Activated CD4-positive, alpha-beta T cell treated with anti-CD3 and anti-CD28 coated beads, Interleukin-2, amount 50 U/mL, for 16 hours (primary cell): ENCODE results near the gene CRKL.
"Not testable (repeated sequence)": the region's sequence is repeated elsewhere in the genome, so short reads cannot be mapped to it uniquely, and the experiment has no call there.

ENCODE experiments used
- DNase-seq: peaks from one replicate; pipeline ENCODE4 v3.0.0-alpha.2; 2020

Gene CRKL, protein sequence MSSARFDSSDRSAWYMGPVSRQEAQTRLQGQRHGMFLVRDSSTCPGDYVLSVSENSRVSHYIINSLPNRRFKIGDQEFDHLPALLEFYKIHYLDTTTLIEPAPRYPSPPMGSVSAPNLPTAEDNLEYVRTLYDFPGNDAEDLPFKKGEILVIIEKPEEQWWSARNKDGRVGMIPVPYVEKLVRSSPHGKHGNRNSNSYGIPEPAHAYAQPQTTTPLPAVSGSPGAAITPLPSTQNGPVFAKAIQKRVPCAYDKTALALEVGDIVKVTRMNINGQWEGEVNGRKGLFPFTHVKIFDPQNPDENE

GRCh38 chr22:20916916-20917810, at the start of gene CRKL:
TSS of gene CRKL (plus strand) at chr22:20917407. CDS start at chr22:20917935, 528 bp downstream.
- peak; percentile 98 for DNase-seq

GRCh38 chr22:20868025-20868962, 48.9 kb upstream of the CRKL start:
- DNase-seq, result no peak

DNA sequence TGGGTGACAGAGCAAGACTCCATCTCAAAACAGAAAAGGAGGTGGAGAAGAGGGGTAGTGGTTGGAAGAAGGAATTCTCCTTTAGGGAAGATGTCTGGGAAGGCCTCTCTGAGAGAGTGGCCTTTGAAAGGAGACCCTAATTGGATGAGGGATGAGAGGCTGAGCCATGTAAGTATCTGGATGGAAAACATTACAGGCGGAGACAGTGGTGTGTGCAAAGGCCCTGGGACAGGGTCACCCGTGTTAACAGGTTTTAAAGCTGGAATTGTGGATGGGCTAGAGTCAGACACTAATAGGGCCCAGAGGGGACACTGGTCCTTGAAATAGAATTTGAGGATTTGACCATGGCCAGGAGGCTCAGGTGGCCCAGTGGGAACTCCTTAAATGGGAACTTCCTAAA, 48.0 kb upstream of the CRKL start:
- DNase-seq, result no peak

GRCh38 chr22:20873214-20873613, 44.0 kb upstream of the CRKL start:
- no peak for DNase-seq

- DNase-seq, result no peak
Measured at GRCh38 chr22:20875296-20875695, 41.9 kb upstream of the CRKL start.

DNA sequence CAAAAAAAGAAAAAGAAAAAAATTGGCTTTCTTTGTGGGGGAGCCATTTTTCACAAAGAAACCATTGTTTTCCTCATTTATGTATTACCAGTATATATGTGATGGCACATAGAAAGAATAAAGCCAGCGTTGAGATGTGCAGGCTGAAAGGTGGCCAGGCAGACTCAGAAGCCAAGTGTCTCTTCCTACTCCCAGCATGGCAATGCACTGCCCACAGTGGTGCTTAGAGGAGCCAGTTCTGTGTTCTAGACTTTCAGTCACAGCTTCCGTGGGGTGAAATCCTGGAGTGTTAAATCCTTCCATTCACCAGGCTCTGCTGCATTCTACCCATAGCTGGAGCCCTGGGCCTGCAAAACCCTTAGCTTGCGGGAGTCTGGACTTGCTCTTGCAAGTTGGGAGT, 39.5 kb upstream of the CRKL start:
- no peak for DNase-seq

DNA sequence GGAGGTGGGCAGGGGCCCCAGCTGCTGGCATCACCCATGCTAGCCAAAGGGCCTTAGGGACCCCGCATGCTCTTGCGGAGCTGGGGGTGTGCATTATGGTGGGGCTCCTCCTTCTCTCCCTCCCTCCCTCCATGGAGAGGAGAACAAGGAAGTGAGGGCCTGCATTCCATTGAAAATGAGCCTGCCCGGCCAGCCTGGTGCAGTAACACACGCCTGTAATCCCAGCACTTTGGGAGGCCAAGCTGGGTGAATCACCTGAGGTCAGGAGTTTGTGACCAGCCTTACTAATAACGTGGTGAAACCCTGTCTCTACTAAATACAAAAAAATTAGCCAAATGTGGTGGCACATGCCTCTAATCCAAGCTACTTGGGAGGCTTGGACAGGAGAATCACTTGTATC, 36.0 kb upstream of the CRKL start:
- DNase-seq, result no peak

- no peak for DNase-seq
Measured at GRCh38 chr22:20881869-20882815, 35.1 kb upstream of the CRKL start.

- no peak for DNase-seq
Measured at GRCh38 chr22:20882855-20883254, 34.4 kb upstream of the CRKL start.

- DNase-seq, result no peak
Measured at GRCh38 chr22:20884454-20884853, 32.8 kb upstream of the CRKL start.

- DNase-seq, result no peak
Measured at GRCh38 chr22:20885017-20885556, 32.1 kb upstream of the CRKL start.

- peak; percentile 33 for DNase-seq
Measured at GRCh38 chr22:20885557-20886323, 31.5 kb upstream of the CRKL start.

DNA sequence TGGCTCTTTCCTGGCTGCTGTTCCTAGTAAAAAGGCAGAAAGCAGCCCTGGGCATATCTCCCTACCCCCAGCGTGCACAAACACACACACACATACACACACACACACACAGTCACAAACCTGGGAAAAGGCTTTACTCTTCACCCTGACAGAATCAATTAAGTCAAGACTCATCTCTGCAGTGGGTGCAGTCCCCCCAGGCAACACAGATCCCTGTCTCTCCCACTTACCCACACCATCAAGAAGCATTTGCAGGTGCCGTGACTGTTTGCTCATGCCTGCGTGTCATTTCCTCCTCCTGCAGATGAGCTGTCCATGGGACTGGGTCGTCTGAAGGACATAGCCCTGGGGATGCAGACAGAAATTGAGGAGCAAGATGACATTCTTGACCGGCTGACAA, 29.8 kb upstream of the CRKL start:
- DNase-seq, result no peak

DNA sequence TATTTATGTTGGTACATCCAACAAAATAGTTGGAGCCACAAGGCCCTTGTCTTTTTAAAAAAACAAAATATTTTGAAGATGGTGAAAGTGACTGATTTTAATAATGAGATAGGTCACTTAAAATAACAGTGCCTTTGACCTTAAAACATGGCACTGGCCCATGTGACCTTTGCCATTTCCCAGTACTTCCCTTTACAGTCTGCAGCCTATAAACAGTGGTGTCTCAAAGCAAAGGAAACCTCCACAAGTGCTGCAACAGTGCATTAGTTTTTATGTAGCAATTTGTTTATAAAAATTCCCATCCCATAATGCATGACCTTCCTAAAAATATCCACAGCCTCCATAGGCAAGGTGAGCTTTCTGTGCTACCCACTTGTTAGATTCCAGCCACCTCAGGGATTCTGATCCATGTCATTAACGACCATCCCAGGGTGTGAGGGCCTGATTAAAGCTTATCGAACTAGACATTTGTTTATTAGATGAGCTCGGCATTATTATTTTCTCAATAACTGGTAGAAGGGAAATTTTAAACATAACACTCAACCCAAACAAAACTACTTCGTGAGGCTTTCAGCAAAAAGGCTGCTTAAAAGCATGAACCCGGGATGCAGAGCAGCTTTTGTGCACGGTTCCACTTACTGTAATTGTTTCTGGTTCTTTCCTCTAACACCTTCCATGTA, 28.0 kb upstream of the CRKL start:
- DNase-seq, result no peak

- no peak for DNase-seq
Measured at GRCh38 chr22:20889904-20890540, 27.2 kb upstream of the CRKL start.

- DNase-seq, result no peak
Measured at GRCh38 chr22:20890975-20891374, 26.2 kb upstream of the CRKL start.

DNA sequence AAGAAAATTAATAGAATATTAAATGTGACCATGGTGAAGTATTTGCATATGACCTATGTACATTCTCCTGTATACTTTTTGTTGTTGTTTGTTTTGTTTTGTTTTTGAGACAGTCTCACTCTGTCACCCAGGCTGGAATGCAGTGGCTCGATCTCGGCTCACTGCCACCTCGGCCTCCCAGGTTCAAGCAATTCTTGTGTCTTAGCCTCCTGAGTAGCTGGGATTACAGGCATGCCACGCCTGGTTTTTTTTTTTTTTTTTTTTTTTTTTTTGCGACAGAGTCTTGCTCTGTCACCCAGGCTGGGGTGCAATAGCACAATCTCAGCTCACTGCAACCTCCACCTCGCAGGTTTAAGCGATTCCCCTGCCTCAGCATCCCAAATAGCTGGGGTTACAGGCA, 19.5 kb upstream of the CRKL start:
- not testable (repeated sequence) for DNase-seq

DNA sequence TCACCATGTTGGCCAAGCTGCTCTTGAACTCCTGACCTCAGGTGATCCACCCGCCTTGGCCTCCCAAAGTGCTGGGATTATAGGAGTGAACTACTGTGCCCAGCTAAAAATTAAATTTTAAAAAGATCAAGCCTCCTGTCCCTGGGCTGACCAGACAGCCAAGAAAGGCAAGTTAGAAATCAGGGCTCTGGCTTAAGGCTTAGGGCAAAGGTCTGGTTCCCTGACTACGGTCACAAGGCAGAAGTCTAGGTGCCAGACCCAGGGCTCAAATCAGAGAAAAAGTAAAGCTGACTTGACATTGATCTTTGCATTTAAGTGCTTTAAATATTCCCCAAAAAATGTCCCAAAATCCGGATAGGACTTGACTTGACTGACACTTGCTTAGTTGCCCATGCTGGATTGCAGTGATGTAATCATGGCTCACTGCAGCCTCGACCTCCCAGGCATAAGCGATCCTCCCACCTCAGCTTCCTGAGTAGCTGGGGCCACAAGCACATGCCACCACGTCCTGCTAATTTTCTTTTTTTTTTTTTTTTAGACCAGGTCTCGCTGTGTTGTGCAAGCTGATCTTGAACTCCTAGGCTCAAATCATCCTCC, 17.3 kb upstream of the CRKL start:
- DNase-seq, result no peak
